Mesenteric fat pad (tissue), 1 donor: Measurements from ENCODE around the gene SDSL. TPM values are rescaled to one million over a fixed set of nuclear protein-coding genes. Genes with fewer than 3 reads are reported as not detected.

Experiments used
- DNase-seq: peaks from one replicate; pipeline ENCODE4 v3.0.0-alpha.2; 2020; ENCODE audit warnings: low spot score
- total RNA-seq: library from RNA; stranded (reverse); fragmentation: NEBNext Ultra II Directional; extraction: Animal tissue kit (Norgen Biotek cat#: 25700); gene quantifications from one replicate; pipeline ENCODE4 v1.2.1, GENCODE V29; 2021
- donor health status: DM: yes; HTN: yes; CAD: no.

The SDSL gene
- total RNA-seq, 1 donor from 2014 or later: 5.7 TPM

- DNase-seq: no peak
Measured at GRCh38 chr12:113467502-113468364, 45.6 kb downstream of the SDSL start.

GRCh38 chr12:113468365-113469223 lies 46.4 kb downstream of the SDSL start:
- DNase-seq: no peak

- DNase-seq: no peak
Measured at GRCh38 chr12:113469224-113469948, 47.2 kb downstream of the SDSL start.

GRCh38 chr12:113469949-113470743 lies 48.0 kb downstream of the SDSL start:
- no peak for DNase-seq

- no peak for DNase-seq
Measured at GRCh38 chr12:113470871-113471618, 48.9 kb downstream of the SDSL start.

GRCh38 chr12:113471619-113472171 lies 49.5 kb downstream of the SDSL start, which contains the start of gene LHX5:
Gene LHX5, minus strand, starts transcription at chr12:113471871. Its CDS starts 373 bp downstream, at chr12:113471498.
- no peak for DNase-seq

- no peak for DNase-seq
Measured at GRCh38 chr12:113472191-113473121, 50.3 kb downstream of the SDSL start.

GRCh38 chr12:113473400-113473799 lies 51.2 kb downstream of the SDSL start:
- no peak for DNase-seq

- no peak for DNase-seq
Measured at GRCh38 chr12:113473942-113474341, 51.8 kb downstream of the SDSL start.

GRCh38 chr12:113474635-113475436 lies 52.7 kb downstream of the SDSL start:
- no peak for DNase-seq

- DNase-seq: no peak
Measured at GRCh38 chr12:113475451-113476175, 53.4 kb downstream of the SDSL start.

- no peak for DNase-seq
Measured at GRCh38 chr12:113476176-113476986, 54.2 kb downstream of the SDSL start.

GRCh38 chr12:113477171-113477841 lies 55.1 kb downstream of the SDSL start:
- DNase-seq: no peak

- DNase-seq: no peak
Measured at GRCh38 chr12:113477842-113478215, 55.6 kb downstream of the SDSL start.

GRCh38 chr12:113478351-113479011 lies 56.3 kb downstream of the SDSL start:
- no peak for DNase-seq
